ENCODE measurements around the gene POU6F1. TPM values are rescaled to one million over a fixed set of nuclear protein-coding genes. Genes with fewer than 3 reads are reported as not detected.
A peak's percentile ranks its signal among the peaks of the same experiment; 100 is the strongest.

The POU6F1 gene
- total RNA-seq, 1 experiment from 2014 or later, result 6.9 TPM

DNA sequence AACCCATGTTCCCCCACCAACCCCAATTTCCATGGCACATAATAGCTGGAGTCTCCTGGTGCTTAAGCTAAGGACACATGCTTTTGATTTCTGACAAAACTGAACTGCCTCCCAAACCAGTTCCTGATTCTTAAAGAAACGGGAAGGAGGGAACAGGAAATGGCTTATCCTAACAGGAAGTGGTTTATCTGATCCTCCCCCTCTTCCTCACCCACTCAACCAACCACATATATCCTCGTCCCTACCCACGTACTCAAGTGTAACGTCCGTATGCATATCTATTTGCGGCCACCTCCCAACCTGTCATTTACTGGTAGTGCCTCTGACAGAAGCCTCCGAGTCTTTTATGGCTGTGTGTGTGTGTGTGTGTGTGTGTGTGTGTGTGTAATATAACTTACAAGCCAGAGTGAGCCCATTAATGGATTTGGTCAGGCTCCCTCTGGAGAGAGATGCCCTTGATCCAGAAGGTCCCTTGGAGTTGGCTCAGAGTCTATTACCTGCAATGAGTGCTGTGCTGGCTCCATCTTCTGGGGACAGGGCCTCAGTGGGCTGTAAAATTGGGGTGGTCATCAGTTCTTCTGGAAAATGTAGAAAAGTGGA is 28.5 kb upstream of the POU6F1 start:
- CTCF ChIA-PET, result no interaction called here
- no peak overlapping the region for H3K4me2 ChIP-seq (ENCODE audit: low read length)
- H3K9me3 ChIP-seq (ENCODE audit: low read length), result no peaks in the 10 kb centered on the region
- no peaks in the 10 kb centered on the region for H3K36me3 ChIP-seq (ENCODE audit: low read depth, low read length)
- POLR2A ChIA-PET (ENCODE audit: unreplicated experiment), result no interaction called here
- H3K9ac ChIP-seq (ENCODE audit: low read length), result no peak overlapping the region
- H3K79me2 ChIP-seq (ENCODE audit: low read length), result no peaks in the 10 kb centered on the region
- H3K4me3 ChIP-seq (ENCODE audit: low read length), result no peak overlapping the region
- no peaks in the 10 kb centered on the region for H3F3A ChIP-seq (ENCODE audit: low read length, unreplicated experiment)
- ATAC-seq (no peak), DNase-seq (no peak)
- H3K27ac ChIP-seq (ENCODE audit: low read length), result no peak overlapping the region
- no peak for TF ChIP-seq EZH2phosphoT487 (IDR thresholded peaks at IDR 0.05; ENCODE audit: borderline replicate concordance, low read length)
- no peak for TF ChIP-seq EZH2 (IDR thresholded peaks at IDR 0.05; ENCODE audit: low read length, unreplicated experiment)
- TF ChIP-seq CTCF (conservative IDR thresholded peaks at IDR 0.05; ENCODE audit: low read depth, low read length), result no peak
- no peaks in the 10 kb centered on the region for H3K27me3 ChIP-seq (ENCODE audit: low read length)
- H4K20me1 ChIP-seq (ENCODE audit: low read length), result no peaks in the 10 kb centered on the region
- intact Hi-C loops (cut with micrococcal nuclease), result no loop called here
- no TSS peak for BruUV-seq (replicated peaks)
- no peaks in the 10 kb centered on the region for H3K9me2 ChIP-seq (replicated peaks; ENCODE audit: low read length)
- no peaks in the 10 kb centered on the region for H3K4me1 ChIP-seq (ENCODE audit: insufficient read depth, low read length)
- H2AFZ ChIP-seq (ENCODE audit: low read length), result no peak overlapping the region

DNA sequence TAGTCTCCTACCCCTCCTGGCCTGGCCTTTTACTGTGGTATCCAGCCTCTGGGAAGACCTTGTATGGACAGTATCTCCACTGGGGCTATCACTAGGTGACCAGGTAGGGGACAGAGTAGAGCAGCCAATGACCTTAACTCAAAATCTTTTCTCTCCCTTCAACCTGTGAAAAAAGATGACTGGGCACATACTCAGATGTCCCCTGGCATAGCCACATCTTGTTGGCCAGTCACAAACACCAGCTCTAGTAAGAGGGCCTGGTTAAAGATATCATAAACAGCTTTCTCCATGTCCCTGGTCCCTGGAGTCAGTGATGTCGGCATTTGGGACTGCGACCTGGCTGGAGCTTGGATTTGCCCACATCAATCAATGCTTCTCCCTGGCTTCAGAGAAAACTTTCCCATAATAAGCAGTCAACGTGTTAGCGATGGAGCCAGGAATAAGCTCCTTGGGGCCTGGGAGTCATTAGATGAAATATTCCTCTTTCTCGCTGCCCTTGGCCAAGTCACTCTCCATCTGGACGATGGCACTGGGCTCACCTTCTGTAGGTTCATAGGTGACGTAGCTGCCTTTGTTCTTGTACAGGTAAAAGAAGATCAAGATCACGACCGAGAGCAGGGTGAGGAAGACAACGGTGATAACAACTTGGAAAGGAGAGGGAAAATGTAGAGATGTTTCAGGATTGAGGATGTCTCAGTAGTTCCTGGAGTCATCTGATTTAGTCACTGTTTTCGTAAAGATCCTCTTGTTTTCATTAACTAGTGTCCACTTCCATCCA is 27.8 kb upstream of the POU6F1 start:
- TSS peak; percentile 52 for BruUV-seq (replicated peaks)
- no peaks in the 10 kb centered on the region for H4K20me1 ChIP-seq (ENCODE audit: low read length)
- no peak overlapping the region for H2AFZ ChIP-seq (ENCODE audit: low read length)
- no peaks in the 10 kb centered on the region for H3K36me3 ChIP-seq (ENCODE audit: low read depth, low read length)
- H3K4me2 ChIP-seq (ENCODE audit: low read length), result no peak overlapping the region
- H3K9ac ChIP-seq (ENCODE audit: low read length), result no peak overlapping the region
- ATAC-seq (no peak), DNase-seq (no peak)
- H3K9me2 ChIP-seq (replicated peaks; ENCODE audit: low read length), result no peaks in the 10 kb centered on the region
- H3F3A ChIP-seq (ENCODE audit: low read length, unreplicated experiment), result no peaks in the 10 kb centered on the region
- no peak overlapping the region for H3K27ac ChIP-seq (ENCODE audit: low read length)
- CTCF ChIA-PET, result no interaction called here
- no peaks in the 10 kb centered on the region for H3K27me3 ChIP-seq (ENCODE audit: low read length)
- POLR2A ChIA-PET (ENCODE audit: unreplicated experiment), result no interaction called here
- no peak overlapping the region for H3K4me3 ChIP-seq (ENCODE audit: low read length)
- TF ChIP-seq CTCF (conservative IDR thresholded peaks at IDR 0.05; ENCODE audit: low read depth, low read length) (no peak), EZH2phosphoT487 (IDR thresholded peaks at IDR 0.05; ENCODE audit: borderline replicate concordance, low read length) (no peak), EZH2 (IDR thresholded peaks at IDR 0.05; ENCODE audit: low read length, unreplicated experiment) (no peak)
- intact Hi-C loops (cut with micrococcal nuclease), result no loop called here
- H3K4me1 ChIP-seq (ENCODE audit: insufficient read depth, low read length), result 0 out of 2 replicates have a peak, but pooled peaks cover 5% of the 10 kb centered on the region
- H3K9me3 ChIP-seq (ENCODE audit: low read length), result no peaks in the 10 kb centered on the region
- no peaks in the 10 kb centered on the region for H3K79me2 ChIP-seq (ENCODE audit: low read length)

- Histone ChIP-seq H3K27me3 (ENCODE audit: low read length) (no peaks in the 10 kb centered on the region), H3K9me3 (ENCODE audit: low read length) (no peaks in the 10 kb centered on the region), H3K27ac (ENCODE audit: low read length) (no peak overlapping the region), H3K4me3 (ENCODE audit: low read length) (no peak overlapping the region), H3K9me2 (replicated peaks; ENCODE audit: low read length) (no peaks in the 10 kb centered on the region), H3K36me3 (ENCODE audit: low read depth, low read length) (no peaks in the 10 kb centered on the region), H2AFZ (ENCODE audit: low read length) (no peak overlapping the region), H3F3A (ENCODE audit: low read length, unreplicated experiment) (no peaks in the 10 kb centered on the region), H3K79me2 (ENCODE audit: low read length) (peaks cover 10% of the 10 kb centered on the region), H3K4me2 (ENCODE audit: low read length) (no peak overlapping the region), H3K9ac (ENCODE audit: low read length) (no peak overlapping the region), H3K4me1 (ENCODE audit: insufficient read depth, low read length) (0 out of 2 replicates have a peak, but pooled peaks cover 5% of the 10 kb centered on the region), H4K20me1 (ENCODE audit: low read length) (no peaks in the 10 kb centered on the region)
- intact Hi-C loops (cut with micrococcal nuclease), result no loop called here
- DNase-seq (no peak), ATAC-seq (no peak)
- ChIA-PET CTCF (no interaction called here), POLR2A (ENCODE audit: unreplicated experiment) (no interaction called here)
- TF ChIP-seq EZH2 (IDR thresholded peaks at IDR 0.05; ENCODE audit: low read length, unreplicated experiment) (no peak), CTCF (conservative IDR thresholded peaks at IDR 0.05; ENCODE audit: low read depth, low read length) (no peak), EZH2phosphoT487 (IDR thresholded peaks at IDR 0.05; ENCODE audit: borderline replicate concordance, low read length) (no peak)
- no TSS peak for BruUV-seq (replicated peaks)
Observed at GRCh38 chr12:51244269-51244668, 26.4 kb upstream of the POU6F1 start.

Measured in PC-3 (cell line).